Activated CD8-positive, alpha-beta memory T cell treated with anti-CD3 and anti-CD28 coated beads for 36 hours (primary cell): ENCODE results near the gene GBF1. TPM values are rescaled to one million over a fixed set of nuclear protein-coding genes. Genes with fewer than 3 reads are reported as not detected.
"Not testable (repeated sequence)": the region's sequence is repeated elsewhere in the genome, so short reads cannot be mapped to it uniquely, and the experiment has no call there.

Experiments used
- CTCF ChIA-PET: fragments of 350-600 bp; sonication (Branson Sonifier 250); formaldehyde crosslinking; loops from one replicate; lab custom pipeline; 2021; ENCODE audit warnings: antibody characterized with exemption; lab: Charles Lee
- POLR2A ChIA-PET: fragments of 350-600 bp; sonication (Branson Sonifier 250); formaldehyde crosslinking; loops from one replicate; lab custom pipeline; 2021; ENCODE audit warnings: antibody characterized with exemption; lab: Charles Lee
- total RNA-seq, 2 experiments: library from RNA; stranded (reverse); gene quantifications; one replicate each; pipeline ENCODE4 v1.2.3, GENCODE V29; 2021

Gene GBF1
- 10 to 100 TPM; 34.9 to 36.1 TPM for total RNA-seq

GRCh38 chr10:102245082-102245931, at the start of gene GBF1:
Gene GBF1, plus strand, starts transcription at chr10:102245532. Its CDS starts 13,407 bp downstream, at chr10:102258939.
- ChIA-PET POLR2A (interaction anchor here (0.6 to 0.9 kb wide), 2 partner anchors 34 to 159 kb away, joined by 3 to 4 read pairs; no protein-coding TSS in a partner anchor), CTCF (interaction anchor here (0.8 to 3.1 kb wide), 7 partner anchors 15 to 154 kb away, joined by 3 to 28 read pairs (median 4); no protein-coding TSS in a partner anchor)

GRCh38 chr10:102196893-102197292, 48.4 kb upstream of the GBF1 start:
- ChIA-PET POLR2A (no interaction called here), CTCF (no interaction called here)

GRCh38 chr10:102198027-102198426, 47.3 kb upstream of the GBF1 start:
- ChIA-PET POLR2A (no interaction called here), CTCF (no interaction called here)

- CTCF ChIA-PET = no interaction called here
- POLR2A ChIA-PET = no interaction called here
These were observed 44.3 kb upstream of the GBF1 start for GRCh38 chr10:102200751-102201640.

- ChIA-PET POLR2A (no interaction called here), CTCF (no interaction called here)
These were observed 42.9 kb upstream of the GBF1 start for GRCh38 chr10:102202386-102202785.

- ChIA-PET POLR2A (no interaction called here), CTCF (no interaction called here)
These were observed 36.9 kb upstream of the GBF1 start for GRCh38 chr10:102208311-102209035.

- POLR2A ChIA-PET = no interaction called here
- CTCF ChIA-PET = interaction anchor here (1.0 kb wide), 2 partner anchors 20 to 42 kb away, joined by 4 to 5 read pairs; no protein-coding TSS in a partner anchor
These were observed 33.6 kb upstream of the GBF1 start for GRCh38 chr10:102211615-102212299.

GRCh38 chr10:102213599-102213998, 31.7 kb upstream of the GBF1 start:
- POLR2A ChIA-PET, CTCF ChIA-PET: not testable (repeated sequence)

GRCh38 chr10:102219370-102219769, 26.0 kb upstream of the GBF1 start:
- ChIA-PET POLR2A (no interaction called here), CTCF (interaction anchor here (0.7 to 3.0 kb wide), 7 partner anchors 10 to 377 kb away, joined by 3 to 13 read pairs (median 4); no protein-coding TSS in a partner anchor)

GRCh38 chr10:102220612-102221011, 24.7 kb upstream of the GBF1 start:
- CTCF ChIA-PET = interaction anchor here (1.8 to 3.0 kb wide), 2 partner anchors 10 to 51 kb away, joined by 13 read pairs; no protein-coding TSS in a partner anchor
- POLR2A ChIA-PET = no interaction called here

- CTCF ChIA-PET = interaction anchor here (1.8 kb wide), 1 partner anchor 129 kb away, joined by 4 read pairs; no protein-coding TSS in a partner anchor
- POLR2A ChIA-PET = no interaction called here
These were observed 22.5 kb upstream of the GBF1 start for GRCh38 chr10:102222797-102223196.

GRCh38 chr10:102225646-102226541, 19.4 kb upstream of the GBF1 start, which contains the start of gene ELOVL3:
Gene ELOVL3, plus strand, starts transcription at chr10:102226299. Its CDS starts 250 bp downstream, at chr10:102226549.
- CTCF ChIA-PET = interaction anchor here (0.6 to 4.7 kb wide), 9 partner anchors 36 to 1140 kb away, joined by 3 to 28 read pairs (median 4); no protein-coding TSS in a partner anchor
- POLR2A ChIA-PET = interaction anchor here (0.8 kb wide), 1 partner anchor 278 kb away, joined by 3 read pairs; the partner anchor contains the start of gene SUFU

- CTCF ChIA-PET = interaction anchor here (0.6 to 4.7 kb wide), 10 partner anchors 13 to 1140 kb away, joined by 3 to 28 read pairs (median 4); partner anchors contain the start of gene GBF1
- POLR2A ChIA-PET = interaction anchor here (0.8 kb wide), 1 partner anchor 278 kb away, joined by 3 read pairs; the partner anchor contains the start of gene SUFU
These were observed 18.8 kb upstream of the GBF1 start for GRCh38 chr10:102226542-102226870.

- ChIA-PET POLR2A (interaction anchor here (0.8 to 0.9 kb wide), 2 partner anchors 59 to 277 kb away, joined by 3 read pairs; partner anchors contain the start of gene SUFU), CTCF (interaction anchor here (0.8 to 4.7 kb wide), 10 partner anchors 12 to 252 kb away, joined by 3 to 28 read pairs (median 4); partner anchors contain the start of gene GBF1)
These were observed 18.3 kb upstream of the GBF1 start for GRCh38 chr10:102227050-102227449.

GRCh38 chr10:102229810-102230263, 15.5 kb upstream of the GBF1 start:
- ChIA-PET POLR2A (interaction anchor here (0.5 to 1.7 kb wide), 3 partner anchors 129 to 289 kb away, joined by 3 to 6 read pairs (median 4); partner anchors contain the start of gene NFKB2), CTCF (interaction anchor here (0.5 to 10.4 kb wide), 48 partner anchors 9 to 1177 kb away, joined by 3 to 272 read pairs (median 6); partner anchors contain the start of genes GBF1, PITX3 and SUFU)

- ChIA-PET CTCF (interaction anchor here (0.5 to 10.4 kb wide), 45 partner anchors 9 to 354 kb away, joined by 3 to 272 read pairs (median 7); partner anchors contain the start of genes C10orf95, GBF1, PITX3 and SUFU), POLR2A (interaction anchor here (0.5 to 1.7 kb wide), 3 partner anchors 128 to 289 kb away, joined by 3 to 6 read pairs (median 4); partner anchors contain the start of gene NFKB2)
These were observed 15.0 kb upstream of the GBF1 start for GRCh38 chr10:102230264-102230860.
